ENCODE data around the gene TNK1. TPM values are rescaled to one million over a fixed set of nuclear protein-coding genes. Genes with fewer than 3 reads are reported as not detected.

Gene TNK1
- total and polyA plus RNA-seq, 12 donors: 1.1 to 4.4 (median 2.1) TPM

DNA sequence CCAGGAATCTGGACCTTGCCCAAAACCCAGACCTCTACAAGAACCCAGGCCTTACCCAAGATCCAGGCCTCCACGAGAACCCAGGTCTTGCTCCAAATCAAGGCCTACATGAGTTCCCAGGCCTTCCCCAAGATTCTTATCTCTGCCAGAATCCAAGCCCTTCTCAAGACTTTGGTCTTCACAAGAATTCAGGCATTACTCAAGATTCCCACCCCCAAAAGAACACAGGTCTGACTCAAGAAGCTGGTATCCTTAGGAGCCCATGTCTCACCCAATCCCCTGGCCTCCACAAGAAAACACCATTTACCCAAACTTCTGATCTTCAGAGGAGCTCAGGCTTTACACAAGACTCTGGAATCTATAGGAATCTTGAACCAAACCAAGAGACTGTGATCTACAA is 50.3 kb downstream of the TNK1 start:
- Histone ChIP-seq H3K27me3 (no peaks in the 10 kb centered on the region), H3K9me3 (no peaks in the 10 kb centered on the region), H3K4me1 (peaks cover 6 to 16% (median 10%) of the 10 kb centered on the region in 9 donors), H3K4me3 (no peak overlapping the region), H3K36me3 (no peaks in the 10 kb centered on the region), H3K27ac (no peak overlapping the region)
- ATAC-seq (no peak), DNase-seq (no peak)
- TF ChIP-seq, protein P1, sequence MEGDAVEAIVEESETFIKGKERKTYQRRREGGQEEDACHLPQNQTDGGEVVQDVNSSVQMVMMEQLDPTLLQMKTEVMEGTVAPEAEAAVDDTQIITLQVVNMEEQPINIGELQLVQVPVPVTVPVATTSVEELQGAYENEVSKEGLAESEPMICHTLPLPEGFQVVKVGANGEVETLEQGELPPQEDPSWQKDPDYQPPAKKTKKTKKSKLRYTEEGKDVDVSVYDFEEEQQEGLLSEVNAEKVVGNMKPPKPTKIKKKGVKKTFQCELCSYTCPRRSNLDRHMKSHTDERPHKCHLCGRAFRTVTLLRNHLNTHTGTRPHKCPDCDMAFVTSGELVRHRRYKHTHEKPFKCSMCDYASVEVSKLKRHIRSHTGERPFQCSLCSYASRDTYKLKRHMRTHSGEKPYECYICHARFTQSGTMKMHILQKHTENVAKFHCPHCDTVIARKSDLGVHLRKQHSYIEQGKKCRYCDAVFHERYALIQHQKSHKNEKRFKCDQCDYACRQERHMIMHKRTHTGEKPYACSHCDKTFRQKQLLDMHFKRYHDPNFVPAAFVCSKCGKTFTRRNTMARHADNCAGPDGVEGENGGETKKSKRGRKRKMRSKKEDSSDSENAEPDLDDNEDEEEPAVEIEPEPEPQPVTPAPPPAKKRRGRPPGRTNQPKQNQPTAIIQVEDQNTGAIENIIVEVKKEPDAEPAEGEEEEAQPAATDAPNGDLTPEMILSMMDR (IDR thresholded peaks at IDR 0.05): no peak
- intact Hi-C loops (cut with DNase I): loop anchor here in 4 of 10 donors (10.0 kb wide), 3 partner anchors 76 to 154 kb away; partner anchors contain the start of genes KCTD11 (in 2 of the 4), TMEM95 (in 2 of the 4), MPDU1 (in 1 of the 4) and TNFSF13 (in 1 of the 4)
- 93 to 94% methylated on average over 1 of the region's 1 CpG for WGBS, 2 donors

DNA sequence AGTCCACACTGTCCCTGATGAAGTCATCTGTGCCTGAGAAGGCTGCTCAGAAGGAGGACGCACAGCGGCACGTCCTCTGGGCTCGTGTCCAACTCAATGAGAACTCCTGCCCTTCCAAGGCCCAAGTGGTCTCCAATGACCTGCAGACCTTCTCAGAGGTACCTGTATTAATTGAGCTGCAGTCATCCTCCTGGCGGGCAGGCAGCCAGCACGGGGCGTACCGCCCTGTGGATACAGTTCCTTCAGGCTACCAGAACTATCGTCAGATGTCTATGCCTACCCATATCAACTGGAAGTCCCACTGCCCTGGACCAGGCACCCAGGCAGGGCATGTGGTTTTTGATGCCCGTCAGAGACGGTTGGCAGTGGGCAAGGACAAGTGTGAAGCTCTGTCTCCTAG is 51.4 kb downstream of the TNK1 start:
- no peaks in the 10 kb centered on the region for H3K36me3 ChIP-seq
- WGBS, 2 donors: 90 to 93% methylated on average over 11 of the region's 11 CpGs
- H3K27me3 ChIP-seq: no peaks in the 10 kb centered on the region
- intact Hi-C loops (cut with DNase I): loop anchor here in 4 of 10 donors (10.0 kb wide), 3 partner anchors 77 to 153 kb away; partner anchors contain the start of genes KCTD11 (in 2 of the 4), TMEM95 (in 2 of the 4), MPDU1 (in 1 of the 4) and TNFSF13 (in 1 of the 4)
- H3K9me3 ChIP-seq: no peaks in the 10 kb centered on the region
- TF ChIP-seq, protein P1 (IDR thresholded peaks at IDR 0.05): no peak
- no peak overlapping the region for H3K27ac ChIP-seq
- DNase-seq (no peak), ATAC-seq (no peak)
- peaks cover 13 to 27% (median 20%) of the 10 kb centered on the region in 9 donors for H3K4me1 ChIP-seq
- no peak overlapping the region for H3K4me3 ChIP-seq

DNA sequence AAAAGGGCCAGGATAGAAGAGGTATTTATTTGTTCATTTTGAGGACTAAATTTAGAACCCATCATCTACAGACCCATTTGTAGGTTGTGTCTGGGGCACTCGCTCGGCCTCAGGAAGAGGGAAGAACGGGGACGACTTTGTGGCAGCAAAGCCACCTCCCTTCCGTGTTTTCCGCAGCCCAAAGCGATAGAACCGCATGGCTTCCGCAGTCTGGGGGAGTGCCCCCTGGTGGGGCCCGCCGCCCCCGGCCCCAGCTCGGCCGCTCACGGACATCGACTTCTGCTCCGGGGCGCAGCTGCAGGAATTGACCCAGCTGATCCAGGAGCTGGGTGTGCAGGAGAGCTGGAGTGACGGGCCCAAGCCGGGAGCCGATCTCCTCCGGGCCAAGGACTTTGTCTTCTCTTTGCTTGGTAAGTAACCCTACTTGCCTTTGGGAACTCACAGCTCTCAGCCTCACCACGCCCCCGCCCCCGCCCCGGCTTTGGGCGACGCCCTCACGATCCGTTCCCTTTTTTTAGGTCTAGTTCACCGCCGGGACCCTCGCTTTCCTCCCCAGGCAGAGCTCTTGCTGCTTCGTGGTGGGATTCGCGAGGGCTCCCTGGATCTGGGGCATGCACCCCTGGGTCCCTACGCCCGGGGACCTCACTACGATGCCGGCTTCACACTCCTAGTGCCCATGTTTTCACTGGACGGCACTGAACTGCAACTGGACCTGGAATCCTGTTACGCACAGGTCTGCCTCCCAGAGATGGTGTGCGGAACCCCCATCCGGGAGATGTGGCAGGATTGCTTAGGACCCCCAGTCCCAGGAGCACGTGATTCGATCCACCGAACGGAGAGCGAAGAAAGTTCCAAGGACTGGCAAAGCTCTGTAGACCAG is 55.0 kb downstream of the TNK1 start:
- intact Hi-C loops (cut with DNase I): loop anchor here (1.0 to 10.0 kb wide), 15 partner anchors 34 to 151 kb away; partner anchors contain the start of genes KCTD11 (in 5 of the 10), SENP3 (in 4 of the 10), TMEM95 (in 4 of the 10) and ZBTB4 (in 3 of the 10)
- Histone ChIP-seq H3K9me3 (no peaks in the 10 kb centered on the region), H3K4me3 (peak overlapping the region; percentile 16 to 66 (median 51)), H3K27ac (peak overlapping the region in 9 of 10 donors; percentile 14 to 78 (median 57)), H3K36me3 (no peaks in the 10 kb centered on the region), H3K4me1 (peaks cover 24 to 63% (median 52%) of the 10 kb centered on the region in 9 donors), H3K27me3 (peaks cover 0 to 30% (median 12%) of the 10 kb centered on the region in 7 donors)
- ATAC-seq (peak in 5 of 8 donors; percentile 4 to 17 (median 9)), DNase-seq (peak in 1 of 2 donors; percentile 48)
- 9% methylated on average over 49 of the region's 49 CpGs for WGBS, 2 donors
- TF ChIP-seq, protein P1 (IDR thresholded peaks at IDR 0.05): peak in 5 of 9 donors; percentile 18 to 37 (median 22)
